HCEC 1CT (cell line): ENCODE results near the gene ZNF407.

Experiments
- DNase-seq: peaks from one replicate; pipeline ENCODE4 v3.0.0-alpha.2; 2017

The ZNF407 gene

DNA sequence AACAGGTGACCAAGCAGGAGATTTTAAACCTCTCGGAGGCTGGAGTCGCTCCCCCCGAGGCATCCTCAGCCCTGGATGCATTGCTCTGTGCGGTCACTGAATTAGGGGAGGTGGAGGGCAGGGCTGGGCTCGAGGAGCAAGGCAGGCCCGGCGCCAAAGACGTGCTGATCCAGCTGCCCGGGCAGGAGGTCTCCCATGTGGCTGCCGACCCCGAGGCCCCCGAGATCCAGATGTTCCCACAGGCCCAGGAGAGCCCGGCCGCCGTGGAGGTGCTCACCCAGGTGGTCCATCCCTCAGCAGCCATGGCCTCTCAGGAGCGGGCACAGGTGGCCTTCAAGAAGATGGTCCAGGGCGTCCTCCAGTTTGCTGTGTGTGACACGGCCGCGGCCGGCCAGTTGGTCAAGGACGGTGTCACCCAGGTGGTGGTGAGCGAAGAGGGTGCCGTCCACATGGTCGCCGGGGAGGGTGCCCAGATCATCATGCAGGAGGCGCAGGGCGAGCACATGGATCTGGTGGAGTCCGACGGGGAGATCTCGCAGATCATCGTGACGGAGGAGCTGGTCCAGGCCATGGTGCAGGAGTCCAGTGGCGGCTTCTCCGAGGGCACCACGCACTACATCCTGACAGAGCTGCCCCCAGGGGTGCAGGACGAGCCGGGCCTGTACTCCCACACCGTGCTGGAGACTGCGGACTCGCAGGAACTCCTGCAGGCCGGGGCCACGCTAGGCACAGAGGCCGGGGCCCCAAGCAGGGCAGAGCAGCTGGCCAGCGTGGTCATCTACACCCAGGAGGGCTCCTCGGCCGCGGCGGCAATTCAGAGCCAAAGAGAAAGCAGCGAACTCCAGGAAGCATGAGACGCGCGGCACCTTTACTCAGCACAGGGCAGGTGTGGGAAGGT, 466.2 kb downstream of the ZNF407 start:
- no peak for DNase-seq

DNA sequence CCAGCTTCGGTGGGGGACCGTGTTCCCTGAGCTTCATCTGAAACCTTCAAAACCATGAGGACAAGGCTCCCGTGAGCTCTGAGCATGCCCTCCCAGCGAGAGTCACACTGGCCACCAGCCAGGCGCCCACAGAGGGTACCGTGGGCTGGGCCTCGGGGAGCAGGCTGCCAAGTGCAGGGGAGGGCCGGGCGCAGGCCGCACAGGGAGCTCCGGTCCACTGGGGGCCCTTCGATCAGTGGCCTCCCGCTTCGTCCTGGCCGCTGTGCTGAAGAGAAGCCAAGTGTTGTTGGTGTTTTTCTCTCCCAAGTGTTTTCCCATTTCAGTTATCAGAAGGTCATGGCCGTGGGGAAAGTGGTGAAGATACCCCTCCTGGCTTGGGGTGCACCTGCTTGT, 466.8 kb downstream of the ZNF407 start:
- no peak for DNase-seq

DNA sequence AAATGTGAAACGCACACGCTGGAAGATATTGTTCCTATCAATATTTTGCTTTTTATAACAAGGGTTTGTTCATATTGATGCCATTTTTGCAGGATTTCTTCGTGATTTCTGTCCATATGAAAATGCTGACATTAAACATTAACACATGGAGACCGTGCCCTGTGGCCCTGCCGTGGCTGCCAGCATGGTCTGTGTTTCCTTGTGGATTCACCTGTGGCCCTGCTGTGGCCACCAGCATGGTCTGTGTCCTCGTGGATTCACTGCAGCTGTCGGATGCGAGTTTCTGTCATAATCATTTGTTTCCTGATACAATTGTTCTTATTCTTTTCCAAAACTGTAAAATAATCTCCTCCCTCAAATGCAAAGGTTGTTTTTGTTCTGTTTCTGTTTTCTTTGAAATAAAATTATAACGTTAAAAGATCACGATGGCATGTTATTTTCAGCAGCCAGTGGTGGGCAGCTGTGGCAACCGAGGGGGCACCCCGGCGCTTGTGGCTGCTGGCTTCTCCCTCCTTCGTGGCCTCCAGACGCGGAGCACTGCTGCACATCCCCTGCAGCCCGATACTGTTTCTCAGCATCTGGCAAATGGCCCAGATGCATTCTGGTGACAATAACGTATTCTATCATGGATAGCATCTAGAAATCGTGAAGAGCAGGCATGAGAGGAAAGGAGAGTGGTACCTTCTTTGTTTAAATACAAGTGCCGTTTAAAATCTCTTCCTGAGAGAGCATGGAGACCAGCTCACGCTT, 467.8 kb downstream of the ZNF407 start:
- no peak for DNase-seq

DNA sequence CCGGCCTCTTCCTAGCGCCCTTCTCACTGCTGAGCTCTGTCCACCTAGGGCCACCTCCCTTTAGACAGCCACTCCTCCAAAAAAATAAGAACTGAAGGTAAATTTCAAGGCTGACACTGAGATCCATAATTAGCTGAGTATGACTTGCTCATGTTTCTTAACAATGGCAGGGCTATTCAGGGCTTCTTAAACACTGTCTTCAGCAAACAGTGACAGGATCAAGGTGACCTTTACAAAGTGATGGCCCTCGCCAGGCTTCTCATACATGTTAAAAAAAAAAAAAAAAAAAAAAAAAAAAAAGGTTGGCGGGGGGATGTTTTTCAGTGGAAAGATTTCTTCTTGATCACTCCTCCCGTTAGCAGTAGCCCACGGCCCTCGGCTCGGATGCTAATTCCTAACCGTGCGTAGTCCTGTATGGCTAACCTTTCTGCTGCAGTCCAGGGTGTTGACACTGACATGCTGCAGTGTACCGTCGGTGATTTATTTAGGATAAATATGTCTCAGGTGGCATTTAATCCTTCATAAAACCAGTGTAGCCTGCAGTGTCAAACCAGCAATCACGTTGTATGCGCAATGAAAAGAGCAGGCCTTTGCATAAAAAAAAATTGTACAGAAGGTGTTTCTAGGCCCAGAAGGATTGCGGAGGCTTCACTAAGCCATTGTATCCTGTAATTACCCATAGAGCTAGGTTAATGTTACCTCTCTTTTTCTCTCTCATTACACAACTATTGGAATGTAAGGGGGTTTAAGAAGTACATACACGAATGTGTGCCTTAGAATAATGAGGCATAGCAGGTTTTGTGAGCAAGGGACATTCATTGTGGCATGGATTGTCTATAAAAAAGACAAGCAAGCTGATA, 468.6 kb downstream of the ZNF407 start:
- DNase-seq, result no peak

DNA sequence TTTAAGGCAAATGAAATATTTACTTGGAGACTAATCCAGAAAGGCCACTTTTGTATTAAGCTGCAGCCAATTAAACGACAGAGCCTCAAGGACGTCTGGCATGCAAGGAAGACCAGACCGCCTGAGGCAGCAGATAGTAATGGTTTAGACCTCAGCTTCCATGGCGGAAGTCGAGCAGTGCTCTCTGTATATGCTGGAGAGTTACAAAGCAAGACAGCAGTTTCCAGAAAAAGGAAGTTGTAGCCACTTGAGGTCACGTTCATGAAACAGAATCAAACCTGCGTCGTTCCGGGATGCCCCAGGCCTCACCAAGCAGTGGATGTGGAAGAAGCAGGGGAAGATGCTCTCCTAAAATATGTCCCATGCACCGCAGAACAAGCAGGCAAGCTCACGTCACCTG, 469.3 kb downstream of the ZNF407 start:
- no peak for DNase-seq

DNA sequence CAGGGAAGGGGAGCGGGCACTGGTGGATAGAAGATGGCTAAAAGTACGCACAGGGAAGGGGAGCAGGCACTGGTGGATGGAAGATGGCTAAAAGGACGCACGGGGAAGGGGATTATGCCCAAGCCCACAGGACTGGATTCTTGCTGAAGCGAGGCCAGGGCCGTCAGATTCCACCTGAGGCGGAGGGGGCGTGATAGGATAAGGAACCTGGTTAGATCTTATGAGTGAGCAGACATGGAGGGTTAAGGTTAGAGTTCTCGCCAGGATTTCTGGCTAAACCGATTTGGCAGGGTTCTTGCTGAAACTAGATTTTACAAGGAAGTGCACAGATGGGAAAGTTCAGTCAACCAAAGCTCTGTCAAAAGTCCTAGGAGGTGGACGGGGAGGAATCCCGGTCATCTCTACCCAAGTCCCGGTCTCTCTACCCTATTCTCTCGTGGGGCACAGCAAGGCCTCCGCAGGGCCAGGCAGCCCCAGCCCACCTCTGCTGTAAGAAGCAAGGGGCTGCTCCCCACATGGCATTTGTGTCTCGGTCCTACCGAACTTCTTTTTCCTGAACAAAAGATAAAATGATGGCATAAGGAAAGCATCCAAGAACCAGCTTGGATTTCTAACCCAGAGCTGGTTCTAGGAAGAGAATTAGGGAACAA, 470.5 kb downstream of the ZNF407 start:
- no peak for DNase-seq

DNA sequence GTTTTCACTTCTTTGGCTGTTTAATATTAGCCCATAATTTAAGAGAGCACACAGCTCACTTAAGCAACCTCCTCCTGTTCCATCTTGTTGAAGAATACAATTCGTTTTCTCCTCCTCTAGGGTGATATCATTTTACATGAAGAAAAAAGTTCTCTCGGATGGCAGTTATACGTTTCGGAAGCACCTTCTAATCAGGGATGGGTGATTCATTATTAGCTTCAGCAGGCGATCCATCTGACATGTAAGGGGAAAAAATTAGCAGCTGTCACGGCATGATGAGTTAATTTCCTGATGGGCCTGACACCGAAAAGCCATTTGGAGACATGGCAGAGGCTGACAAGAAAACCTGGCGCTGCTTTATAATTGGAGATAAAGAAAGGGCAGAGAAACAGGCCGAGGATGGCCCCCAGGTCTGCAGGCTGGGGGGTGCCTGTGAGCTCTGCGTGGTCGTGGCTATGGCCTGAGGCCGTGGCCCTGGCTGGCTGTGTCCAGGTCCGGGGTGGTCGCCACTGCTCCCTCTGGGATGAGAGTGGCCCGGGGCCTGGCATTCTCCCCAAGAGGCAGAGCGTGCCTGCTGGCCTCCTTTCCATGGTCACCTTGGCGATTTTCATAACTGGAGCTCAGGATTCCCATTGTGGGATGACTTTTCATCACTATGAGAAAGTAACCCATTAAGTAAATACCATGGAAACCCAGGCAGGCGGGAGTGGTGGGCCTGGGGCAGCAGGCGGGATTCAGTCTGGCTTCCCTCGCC, 471.2 kb downstream of the ZNF407 start:
- DNase-seq, result no peak

DNA sequence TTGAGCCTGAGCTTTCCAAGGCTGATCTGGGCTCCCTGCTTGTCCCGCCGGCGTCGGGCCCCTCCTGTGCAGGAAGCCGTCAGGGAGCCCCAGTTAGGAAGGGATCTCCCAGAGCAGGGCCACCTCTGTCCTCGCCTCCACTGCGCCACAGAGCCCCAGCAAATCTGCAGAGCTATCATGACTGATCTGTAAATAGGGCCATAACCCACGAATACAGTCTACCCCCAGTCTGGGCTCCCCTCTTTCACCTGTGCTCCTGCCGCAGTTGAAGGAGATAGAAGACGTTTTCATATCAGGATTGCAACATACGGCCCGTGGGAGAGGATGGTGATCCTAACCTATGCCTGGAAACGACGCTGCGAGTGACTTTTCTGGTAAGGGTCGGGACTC, 472.6 kb downstream of the ZNF407 start:
- no peak for DNase-seq

DNA sequence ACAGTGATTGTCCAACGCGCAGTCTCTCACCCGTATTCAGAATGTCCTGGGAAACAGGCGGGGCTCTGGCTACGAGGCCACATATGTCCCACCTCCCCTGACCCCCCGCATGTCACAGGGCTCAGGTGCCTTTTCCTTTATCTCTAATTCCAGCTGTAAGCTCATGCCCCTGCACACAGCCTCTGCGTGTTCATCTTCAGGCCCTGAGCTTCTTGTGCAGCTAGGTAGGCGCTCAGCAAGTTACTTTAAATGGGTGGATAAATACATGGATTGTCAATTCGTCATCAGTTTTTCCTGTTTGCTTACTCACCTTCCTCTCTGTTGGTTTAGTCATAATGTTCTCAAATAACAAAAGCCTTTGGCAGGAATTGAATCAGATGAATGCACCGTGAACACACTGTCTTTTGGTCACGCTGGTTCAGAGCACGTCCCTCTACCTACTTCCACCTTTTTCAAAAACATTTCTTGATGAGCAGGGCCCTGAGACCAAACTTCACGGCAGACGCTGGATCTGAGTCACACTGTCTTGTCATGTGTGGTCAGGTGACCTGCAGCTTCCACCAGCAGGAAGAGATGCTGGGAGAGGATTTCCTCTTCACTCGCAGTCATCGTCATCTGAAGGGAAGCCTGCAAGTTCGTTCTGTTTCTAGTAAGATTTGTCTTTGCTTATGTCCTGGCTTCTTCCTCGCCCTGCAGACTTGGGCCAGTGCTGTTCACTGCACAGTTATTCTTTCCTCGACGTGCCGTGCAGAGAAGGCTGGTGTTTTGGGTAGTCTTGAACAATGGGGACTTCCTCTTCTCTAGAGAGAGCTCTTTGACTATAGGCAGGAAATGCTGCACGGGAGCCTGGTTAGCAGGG, 473.2 kb downstream of the ZNF407 start:
- peak; percentile 87 for DNase-seq

DNA sequence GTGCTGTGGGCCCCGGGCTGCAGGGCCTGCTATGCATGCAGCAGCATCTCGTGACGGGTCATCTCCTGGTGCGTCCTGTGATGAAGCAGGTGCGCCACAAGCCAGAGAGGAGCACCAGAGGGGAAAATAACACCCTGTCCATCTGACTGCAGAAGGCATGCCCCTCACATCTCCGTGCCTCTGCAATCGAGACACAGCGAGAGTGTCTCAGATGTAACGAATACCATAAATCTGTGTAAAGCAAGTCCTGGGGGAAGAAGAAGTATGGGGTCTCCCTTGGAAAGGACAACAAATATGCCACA, 473.8 kb downstream of the ZNF407 start:
- no peak for DNase-seq

DNA sequence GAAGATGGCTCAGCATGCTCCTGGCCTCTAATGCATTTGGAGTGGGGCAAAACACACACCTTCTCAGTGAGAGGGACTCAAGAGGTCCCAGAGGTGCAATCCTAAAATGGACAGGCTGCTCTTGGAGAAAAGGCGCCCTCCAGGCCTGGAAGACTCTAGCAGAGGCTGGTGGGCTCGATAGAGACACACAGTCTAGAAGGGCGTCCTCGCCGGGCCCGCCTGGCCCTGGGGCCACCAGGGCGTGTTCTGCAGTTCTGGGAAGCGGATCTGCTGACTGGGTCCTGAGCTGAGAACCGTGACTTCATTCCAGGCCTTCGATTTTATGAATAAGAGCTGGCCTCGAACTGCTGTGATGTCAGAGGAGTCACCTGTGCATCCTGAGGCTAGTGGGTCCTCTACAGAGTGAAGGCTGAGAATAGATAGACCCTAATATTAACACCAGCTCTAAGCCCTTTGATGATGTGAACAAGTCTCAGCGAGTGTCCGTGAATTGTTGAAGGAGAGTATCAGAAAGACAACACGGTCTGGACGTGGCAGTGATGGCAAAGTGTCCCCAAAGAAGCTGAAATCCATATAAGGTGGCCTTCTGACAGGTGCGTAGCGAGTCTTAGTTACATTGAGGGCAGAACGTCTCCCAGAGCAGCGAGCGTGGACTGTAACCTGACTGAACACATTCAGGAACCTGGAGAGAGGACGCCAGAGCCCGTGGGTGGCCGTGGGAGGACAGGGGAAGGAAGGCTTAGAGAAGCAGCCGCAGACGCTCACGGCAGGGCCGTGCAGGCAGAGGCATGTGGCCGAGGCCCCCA, 474.4 kb downstream of the ZNF407 start:
- no peak for DNase-seq

DNA sequence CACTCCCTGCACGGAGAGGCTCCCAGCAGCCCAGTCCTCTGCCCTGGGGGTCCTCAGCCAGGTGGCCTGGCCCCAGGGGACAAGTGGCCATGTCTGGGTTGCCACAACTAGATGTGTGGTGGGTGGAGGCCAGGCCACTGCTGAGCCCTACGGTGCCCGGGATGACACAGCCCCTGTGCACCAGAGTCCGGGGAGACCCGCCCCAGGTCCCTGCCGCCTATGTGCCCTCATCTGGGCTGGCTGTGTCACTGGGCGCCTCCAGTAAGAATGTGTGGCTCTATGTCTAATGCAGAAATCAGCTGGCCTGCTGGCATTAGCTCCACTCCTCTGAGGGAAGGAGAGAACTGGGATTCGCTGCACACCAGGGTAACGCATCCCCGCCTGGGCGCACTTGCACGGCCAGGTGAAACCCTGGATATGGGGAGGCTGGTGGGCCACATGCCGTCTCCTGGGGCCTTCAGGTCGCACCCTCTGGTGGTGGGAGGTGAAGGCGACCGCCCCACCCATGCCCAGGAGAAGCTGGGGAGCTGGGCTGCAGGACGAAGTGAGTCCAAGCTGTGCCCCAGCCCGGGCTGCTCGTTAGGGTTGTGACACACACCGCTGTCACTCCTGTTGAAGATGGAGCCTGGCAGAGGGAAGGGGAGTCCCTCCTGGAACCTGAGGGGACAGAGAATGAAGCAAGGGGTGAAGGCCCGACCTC, 475.2 kb downstream of the ZNF407 start:
- DNase-seq, result no peak

DNA sequence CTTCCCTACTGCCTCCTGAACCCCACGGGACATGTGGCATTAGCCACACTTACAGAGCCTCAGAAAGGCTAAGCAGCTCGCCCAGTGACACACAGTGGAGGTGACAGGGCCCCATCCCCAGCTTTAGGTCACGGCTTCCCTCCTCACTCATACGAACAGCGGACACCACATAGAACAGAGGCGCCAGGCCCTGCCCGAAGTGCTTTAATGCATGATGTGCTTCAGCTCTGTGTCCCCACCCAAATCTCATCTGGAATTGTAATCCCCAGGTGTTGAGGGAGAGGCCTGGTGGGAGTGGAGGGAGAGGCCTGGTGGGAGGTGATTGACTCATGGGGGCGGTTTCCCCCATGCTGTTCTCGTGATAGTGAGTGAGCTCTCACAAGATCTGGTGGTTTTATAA, 476.0 kb downstream of the ZNF407 start:
- DNase-seq, result no peak

DNA sequence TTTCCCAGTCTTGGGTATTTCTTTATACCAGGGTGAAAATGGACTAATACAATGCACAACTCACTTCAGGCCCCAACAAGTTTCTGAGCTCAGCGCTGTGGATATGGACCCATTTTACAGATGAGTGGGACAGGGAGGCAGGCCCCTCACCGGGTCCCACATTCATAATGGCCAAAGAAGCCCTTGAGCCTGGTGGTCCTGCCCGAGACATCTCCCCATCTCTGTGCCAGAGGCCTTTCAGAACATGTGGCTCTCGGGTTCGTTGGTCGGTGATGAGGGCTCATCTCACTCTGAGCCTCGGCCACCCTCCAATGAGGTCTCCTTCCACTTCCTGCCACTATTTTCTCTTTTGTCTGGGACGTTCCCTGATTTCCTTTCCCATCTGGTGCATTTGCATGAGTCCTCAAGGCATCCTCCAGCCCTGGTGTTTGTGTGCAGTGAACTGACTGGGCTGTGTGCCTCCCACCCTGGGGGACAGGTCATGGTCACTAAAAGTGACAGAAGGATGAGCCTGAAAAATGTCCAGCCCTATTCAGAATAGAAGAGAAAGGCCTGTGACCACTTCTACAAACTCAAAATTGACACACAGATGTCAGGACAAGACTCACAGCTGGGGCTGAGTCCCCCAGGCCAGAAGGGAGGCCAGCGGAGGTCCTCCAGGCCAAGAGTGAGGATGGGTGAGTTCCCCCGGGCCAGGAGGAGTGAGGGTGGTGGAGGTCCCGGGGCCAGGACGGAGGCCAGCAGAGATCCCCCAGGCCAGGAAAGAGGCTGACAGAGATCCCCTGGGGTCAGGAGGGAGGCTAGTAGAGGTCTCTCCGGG, 476.7 kb downstream of the ZNF407 start:
- DNase-seq, result no peak

DNA sequence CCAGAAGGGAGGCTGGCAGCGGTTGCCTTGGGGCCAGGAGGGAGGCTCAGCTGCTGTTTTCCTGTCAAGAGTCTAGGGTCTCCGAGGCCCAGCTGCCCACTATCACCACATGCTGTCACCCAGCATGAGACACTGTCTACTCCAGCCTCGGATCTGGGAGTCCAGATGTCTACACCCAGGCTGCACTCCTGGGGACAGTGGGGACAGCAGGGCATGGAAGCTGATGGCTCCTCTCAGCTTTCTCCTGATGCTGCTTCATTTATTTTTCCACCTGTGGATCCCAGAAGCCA, 477.3 kb downstream of the ZNF407 start:
- no peak for DNase-seq

DNA sequence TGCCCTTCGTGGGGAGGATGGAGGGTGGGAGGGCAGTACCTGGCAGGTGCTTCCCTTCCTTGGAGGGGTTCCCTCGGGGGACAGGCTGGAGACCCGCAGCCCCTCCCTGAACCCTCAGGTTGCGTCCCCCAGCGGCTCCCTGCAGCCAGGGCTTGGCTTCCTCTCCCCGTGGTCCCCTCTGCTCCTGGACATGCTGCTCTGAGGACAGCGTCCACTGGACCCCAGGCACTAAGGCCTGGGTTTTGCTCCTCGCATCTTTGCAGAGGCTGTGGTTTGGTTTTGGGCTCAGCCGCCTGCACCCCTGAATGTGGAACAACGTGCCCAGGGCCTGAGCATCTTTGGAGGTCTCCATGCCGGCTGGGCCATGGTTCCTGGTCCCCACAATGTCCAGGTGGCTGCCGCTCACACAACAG, 477.8 kb downstream of the ZNF407 start:
- no peak for DNase-seq

DNA sequence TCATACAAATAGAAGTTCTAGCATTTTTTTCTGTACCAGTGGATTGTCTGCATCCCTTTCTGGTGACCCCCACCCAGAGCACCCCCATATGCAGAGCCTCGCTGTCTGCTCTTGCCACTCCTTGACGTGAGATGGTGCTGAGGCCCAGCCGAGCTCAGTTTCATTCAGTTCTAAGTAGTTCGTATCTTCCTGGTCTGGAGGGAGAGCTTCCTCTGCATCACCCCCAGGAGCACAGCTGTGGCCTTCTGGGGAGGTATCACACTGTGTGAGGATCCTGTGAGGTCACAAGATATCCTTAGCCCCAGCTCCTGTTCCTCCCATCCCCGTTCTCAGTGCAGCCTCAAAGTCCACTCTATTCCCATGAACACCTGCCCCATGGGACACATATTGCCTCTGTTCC, 478.6 kb downstream of the ZNF407 start:
- DNase-seq, result no peak

DNA sequence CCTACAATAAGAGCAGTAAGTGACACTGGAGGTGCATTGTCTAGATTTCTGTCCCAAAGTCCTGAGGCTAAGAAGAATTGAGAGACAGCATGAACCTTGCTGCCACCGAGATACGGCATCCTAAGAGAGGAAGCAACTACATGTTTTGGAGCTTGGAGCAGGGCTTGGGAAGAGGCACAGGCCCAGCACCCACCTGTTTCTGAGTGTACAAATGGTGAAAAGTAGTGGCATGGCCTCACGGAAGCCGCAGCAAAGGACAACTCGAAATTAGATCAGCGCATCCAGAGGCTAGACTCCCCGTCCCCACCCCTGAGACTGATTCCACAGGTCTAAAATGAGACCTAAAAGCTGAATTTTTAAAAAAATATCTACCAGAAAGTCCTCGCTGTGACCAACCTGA, 483.8 kb downstream of the ZNF407 start:
- no peak for DNase-seq

DNA sequence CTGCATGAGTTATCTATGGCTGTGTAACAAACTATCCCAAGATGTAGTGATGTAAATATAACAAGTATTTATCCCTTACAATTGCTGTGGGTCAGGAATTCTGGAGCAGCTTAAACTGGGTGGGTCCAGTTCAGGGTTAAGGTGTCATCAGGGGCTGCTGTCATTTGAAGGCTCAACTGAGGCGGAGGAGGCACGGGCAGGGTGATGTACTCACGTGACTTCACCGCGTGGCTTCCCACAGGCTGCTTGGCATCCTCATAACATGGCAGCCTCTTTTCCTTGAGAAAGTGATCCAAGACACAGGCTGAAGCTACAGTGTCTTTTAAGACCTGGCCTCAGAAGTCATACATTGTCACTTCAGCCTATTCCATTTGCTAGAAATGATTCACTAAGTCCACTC, 485.5 kb downstream of the ZNF407 start:
- no peak for DNase-seq
